Omental fat pad (tissue), 4 donors: ENCODE data around the gene IFNB1. TPM values are rescaled to one million over a fixed set of nuclear protein-coding genes. Genes with fewer than 3 reads are reported as not detected.
A peak's percentile ranks its signal among the peaks of the same experiment; 100 is the strongest.

ENCODE experiments used
- ATAC-seq: fragments of 150-250 bp; one replicate; pipeline ENCODE4 v1.9.1; 2016; ENCODE audit warnings: mild to moderate bottlenecking, moderate library complexity; ENCODE audit not compliant: low FRiP score
- DNase-seq: peaks from one replicate; pipeline ENCODE4 v3.0.0-alpha.2; 2019; ENCODE audit warnings: low spot score
- total RNA-seq, 4 donors: library from RNA; depleted of rRNA; stranded (reverse); fragments of >200 nt; gene quantifications; one replicate each; pipeline ENCODE4 v1.1.0, GENCODE V29; 2016
- TF ChIP-seq, protein P1 (sequence below), 3 donors: fragments of 450-650 bp; IDR thresholded peaks; one replicate each; pipeline ENCODE4 v1.5.1; 2016 to 2017; ENCODE audit warnings: antibody characterized with exemption in 3 of 3, mild to moderate bottlenecking in 3 of 3, moderate library complexity in 2 of 3

Gene IFNB1
- total RNA-seq, 4 donors from 2014 or later, result not detected

GRCh38 chr9:21075484-21075883, 2.3 kb downstream of the IFNB1 start:
- TF ChIP-seq, protein P1, sequence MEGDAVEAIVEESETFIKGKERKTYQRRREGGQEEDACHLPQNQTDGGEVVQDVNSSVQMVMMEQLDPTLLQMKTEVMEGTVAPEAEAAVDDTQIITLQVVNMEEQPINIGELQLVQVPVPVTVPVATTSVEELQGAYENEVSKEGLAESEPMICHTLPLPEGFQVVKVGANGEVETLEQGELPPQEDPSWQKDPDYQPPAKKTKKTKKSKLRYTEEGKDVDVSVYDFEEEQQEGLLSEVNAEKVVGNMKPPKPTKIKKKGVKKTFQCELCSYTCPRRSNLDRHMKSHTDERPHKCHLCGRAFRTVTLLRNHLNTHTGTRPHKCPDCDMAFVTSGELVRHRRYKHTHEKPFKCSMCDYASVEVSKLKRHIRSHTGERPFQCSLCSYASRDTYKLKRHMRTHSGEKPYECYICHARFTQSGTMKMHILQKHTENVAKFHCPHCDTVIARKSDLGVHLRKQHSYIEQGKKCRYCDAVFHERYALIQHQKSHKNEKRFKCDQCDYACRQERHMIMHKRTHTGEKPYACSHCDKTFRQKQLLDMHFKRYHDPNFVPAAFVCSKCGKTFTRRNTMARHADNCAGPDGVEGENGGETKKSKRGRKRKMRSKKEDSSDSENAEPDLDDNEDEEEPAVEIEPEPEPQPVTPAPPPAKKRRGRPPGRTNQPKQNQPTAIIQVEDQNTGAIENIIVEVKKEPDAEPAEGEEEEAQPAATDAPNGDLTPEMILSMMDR (IDR thresholded peaks at IDR 0.05), result no peak
- DNase-seq, result no peak
- no peak for ATAC-seq

- no peak for DNase-seq
- ATAC-seq, result no peak
- TF ChIP-seq, protein P1 (IDR thresholded peaks at IDR 0.05), result no peak
Observed at GRCh38 chr9:21070906-21071305, 6.8 kb downstream of the IFNB1 start.

- ATAC-seq (peak; percentile 97), DNase-seq (no peak)
- TF ChIP-seq, protein P1 (IDR thresholded peaks at IDR 0.05), result no peak
Observed at GRCh38 chr9:21070171-21070571, 7.6 kb downstream of the IFNB1 start.

- TF ChIP-seq, protein P1 (IDR thresholded peaks at IDR 0.05), result no peak
- DNase-seq (no peak), ATAC-seq (no peak)
Observed at GRCh38 chr9:21060919-21061561, 16.7 kb downstream of the IFNB1 start.

GRCh38 chr9:21056931-21057330, 20.8 kb downstream of the IFNB1 start:
- ATAC-seq (no peak), DNase-seq (no peak)
- TF ChIP-seq, protein P1 (IDR thresholded peaks at IDR 0.05), result no peak

DNA sequence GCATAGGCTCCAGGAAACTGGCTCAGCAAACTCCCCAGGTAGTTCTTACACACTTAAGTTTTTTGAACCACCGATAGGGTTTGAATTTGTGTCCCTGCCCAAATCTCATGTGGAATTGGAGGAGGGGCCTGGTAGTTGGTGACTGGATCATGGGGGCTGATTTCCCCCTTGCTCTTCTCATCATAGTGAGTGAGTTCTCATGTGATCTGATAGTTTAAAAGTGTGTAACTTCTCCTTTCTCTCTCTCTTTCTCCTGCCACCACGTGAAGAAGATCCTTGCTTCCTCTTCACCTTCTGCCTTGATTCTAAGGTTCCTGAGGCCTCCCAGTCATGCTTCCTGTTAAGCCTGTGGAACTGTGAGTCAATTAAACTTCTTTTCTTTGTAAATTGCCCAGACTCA, 23.9 kb downstream of the IFNB1 start:
- TF ChIP-seq, protein P1 (IDR thresholded peaks at IDR 0.05), result no peak
- no peak for ATAC-seq
- DNase-seq, result no peak

DNA sequence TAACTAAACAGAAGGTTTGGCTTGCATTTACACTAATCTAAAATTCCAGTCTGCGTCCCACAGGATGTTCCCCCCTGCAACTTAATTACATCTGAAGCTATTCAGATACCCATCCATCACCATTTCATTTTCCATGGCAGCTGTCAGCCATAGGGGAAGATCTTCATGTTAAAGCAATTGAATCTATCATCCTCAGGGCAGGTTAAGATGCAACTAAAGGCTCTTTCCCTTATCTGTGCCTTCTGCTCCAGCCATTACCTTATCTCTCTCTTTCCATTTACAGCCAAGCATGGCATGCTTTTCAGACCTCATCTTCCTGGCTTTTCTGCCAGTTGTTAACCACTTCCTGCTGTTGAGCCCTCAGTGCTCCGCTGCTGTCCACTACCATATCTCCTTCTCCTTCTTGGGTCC, 30.5 kb downstream of the IFNB1 start:
- no peak for DNase-seq
- no peak for ATAC-seq
- TF ChIP-seq, protein P1 (IDR thresholded peaks at IDR 0.05), result no peak
